Osteoblast (primary cell): ENCODE measurements around the gene COL5A3. TPM values are rescaled to one million over a fixed set of nuclear protein-coding genes. Genes with fewer than 3 reads are reported as not detected.
A peak's percentile ranks its signal among the peaks of the same experiment; 100 is the strongest.

Experiments
- DNase-seq: peaks from one replicate; pipeline ENCODE4 v3.0.0; 2011; ENCODE audit warnings: low spot score, mixed read lengths; ENCODE audit not compliant: insufficient read length; ENCODE audit errors: missing footprints
- H2AFZ ChIP-seq: 2 replicates; pipeline ENCODE4 v1.6.0; 2011; ENCODE audit warnings: mild to moderate bottlenecking, low read length
- H3K27ac ChIP-seq: 2 replicates; pipeline ENCODE4 v1.5.1; 2011; ENCODE audit warnings: mild to moderate bottlenecking, low read depth, low read length, moderate library complexity
- H3K27me3 ChIP-seq: 2 replicates; pipeline ENCODE4 v1.6.0; 2012; ENCODE audit warnings: mild to moderate bottlenecking, control low read depth, inconsistent platforms, low read length, moderate library complexity; ENCODE audit not compliant: insufficient read depth
- H3K36me3 ChIP-seq: 2 replicates; pipeline ENCODE4 v1.5.1; 2011; ENCODE audit warnings: mild to moderate bottlenecking, low read length, control low read depth, moderate library complexity; ENCODE audit not compliant: insufficient read depth
- H3K4me1 ChIP-seq: 2 replicates; pipeline ENCODE4 v1.5.1; 2011; ENCODE audit warnings: mild to moderate bottlenecking, low read length, control low read depth, moderate library complexity; ENCODE audit not compliant: insufficient read depth
- H3K4me2 ChIP-seq: 2 replicates; pipeline ENCODE4 v1.6.0; 2011; ENCODE audit warnings: mild to moderate bottlenecking, low read length; ENCODE audit not compliant: insufficient read depth
- H3K4me3 ChIP-seq: fragments of 200-600 bp; sonication (generic); 3 replicates; pipeline ENCODE4 v1.5.1; 2012; ENCODE audit warnings: mild to moderate bottlenecking, low read length, inconsistent platforms; ENCODE audit not compliant: insufficient read depth
- H3K79me2 ChIP-seq: 2 replicates; pipeline ENCODE4 v1.6.0; 2012; ENCODE audit warnings: mild to moderate bottlenecking, low read length, control low read depth, inconsistent platforms; ENCODE audit not compliant: insufficient read depth
- H3K9me3 ChIP-seq: 2 replicates; pipeline ENCODE4 v1.5.1; 2011; ENCODE audit warnings: low read depth, low read length, control low read depth
- H4K20me1 ChIP-seq: 2 replicates; pipeline ENCODE4 v1.6.0; 2012; ENCODE audit warnings: mild to moderate bottlenecking, low read length, control low read depth; ENCODE audit not compliant: insufficient read depth
- total RNA-seq: library from RNA; depleted of rRNA; stranded (reverse); fragments of >200 nt; gene quantifications from 2 replicates; pipeline ENCODE4 v1.2.3, GENCODE V29; 2012
- TF ChIP-seq, protein P1 (sequence below): IDR thresholded peaks from 2 replicates; pipeline ENCODE4 v1.5.1; 2011; ENCODE audit warnings: mild to moderate bottlenecking, low read depth, low read length, moderate library complexity; ENCODE audit errors: extremely low read depth

COL5A3 gene
- 9.1 and 14.8 TPM in 2 replicates for total RNA-seq

GRCh38 chr19:10010247-10010691 lies at the start of gene COL5A3:
Gene COL5A3 (minus strand): TSS chr19:10010504. CDS start chr19:10010385, 119 bp downstream.
- Histone ChIP-seq H3K27ac (peak within 1 kb of the TSS; percentile 71), H3K27me3 (peaks cover 25% of the 10 kb centered on the region), H3K4me3 (peak within 1 kb of the TSS; percentile 66), H3K9me3 (no peaks in the 10 kb centered on the region), H2AFZ (no peak within 1 kb of the TSS), H3K36me3 (no peaks in the 10 kb centered on the region), H3K4me2 (peak within 1 kb of the TSS; percentile 84), H3K4me1 (peaks cover 31% of the 10 kb centered on the region), H4K20me1 (no peaks in the 10 kb centered on the region), H3K79me2 (no peaks in the 10 kb centered on the region)
- peak; percentile 94 for DNase-seq
- TF ChIP-seq, protein P1, sequence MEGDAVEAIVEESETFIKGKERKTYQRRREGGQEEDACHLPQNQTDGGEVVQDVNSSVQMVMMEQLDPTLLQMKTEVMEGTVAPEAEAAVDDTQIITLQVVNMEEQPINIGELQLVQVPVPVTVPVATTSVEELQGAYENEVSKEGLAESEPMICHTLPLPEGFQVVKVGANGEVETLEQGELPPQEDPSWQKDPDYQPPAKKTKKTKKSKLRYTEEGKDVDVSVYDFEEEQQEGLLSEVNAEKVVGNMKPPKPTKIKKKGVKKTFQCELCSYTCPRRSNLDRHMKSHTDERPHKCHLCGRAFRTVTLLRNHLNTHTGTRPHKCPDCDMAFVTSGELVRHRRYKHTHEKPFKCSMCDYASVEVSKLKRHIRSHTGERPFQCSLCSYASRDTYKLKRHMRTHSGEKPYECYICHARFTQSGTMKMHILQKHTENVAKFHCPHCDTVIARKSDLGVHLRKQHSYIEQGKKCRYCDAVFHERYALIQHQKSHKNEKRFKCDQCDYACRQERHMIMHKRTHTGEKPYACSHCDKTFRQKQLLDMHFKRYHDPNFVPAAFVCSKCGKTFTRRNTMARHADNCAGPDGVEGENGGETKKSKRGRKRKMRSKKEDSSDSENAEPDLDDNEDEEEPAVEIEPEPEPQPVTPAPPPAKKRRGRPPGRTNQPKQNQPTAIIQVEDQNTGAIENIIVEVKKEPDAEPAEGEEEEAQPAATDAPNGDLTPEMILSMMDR, result no peak

DNA sequence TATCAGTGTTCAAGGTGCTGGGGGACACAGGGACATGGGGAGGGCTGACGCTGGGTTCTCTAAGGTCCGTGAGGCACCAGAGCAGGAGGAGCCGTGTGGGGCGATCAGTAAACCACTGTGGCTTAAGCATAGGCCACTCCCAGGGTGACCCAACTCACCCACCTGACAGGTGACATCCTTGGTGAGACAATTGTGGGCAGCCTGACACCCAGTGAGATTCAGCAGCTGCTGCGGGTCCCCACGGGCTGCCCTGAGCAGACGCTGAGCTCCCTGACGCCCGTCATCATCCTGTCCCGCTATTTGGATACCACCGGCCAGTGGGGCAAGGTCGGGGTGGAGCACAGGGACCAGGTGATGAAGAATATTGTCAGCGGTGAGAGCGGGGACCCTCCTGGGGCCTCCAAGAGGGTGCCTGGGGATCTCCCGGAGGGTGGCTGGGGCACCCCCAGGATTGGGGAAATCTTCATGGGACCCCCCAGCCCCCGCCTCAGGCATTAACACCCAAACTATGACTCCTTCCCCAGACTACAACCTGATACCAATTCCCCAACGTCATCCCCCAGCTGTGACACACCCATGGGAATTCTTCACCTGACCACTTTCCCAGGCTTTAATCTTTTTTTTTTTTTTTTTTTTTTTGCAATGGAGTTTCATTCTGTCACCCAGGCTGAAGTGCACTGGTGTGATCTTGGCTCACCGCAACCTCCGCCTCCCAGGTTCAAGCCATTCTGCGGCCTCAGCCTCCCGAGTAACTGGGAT lies 42.5 kb upstream of the COL5A3 start:
- H3K27ac ChIP-seq, result no peak overlapping the region
- H2AFZ ChIP-seq, result no peak overlapping the region
- H3K4me3 ChIP-seq, result no peak overlapping the region
- H4K20me1 ChIP-seq, result no peaks in the 10 kb centered on the region
- no peaks in the 10 kb centered on the region for H3K27me3 ChIP-seq
- H3K9me3 ChIP-seq, result no peaks in the 10 kb centered on the region
- no peaks in the 10 kb centered on the region for H3K79me2 ChIP-seq
- no peak overlapping the region for H3K4me2 ChIP-seq
- TF ChIP-seq, protein P1, result no peak
- H3K4me1 ChIP-seq, result no peaks in the 10 kb centered on the region
- no peaks in the 10 kb centered on the region for H3K36me3 ChIP-seq
- DNase-seq, result no peak

DNA sequence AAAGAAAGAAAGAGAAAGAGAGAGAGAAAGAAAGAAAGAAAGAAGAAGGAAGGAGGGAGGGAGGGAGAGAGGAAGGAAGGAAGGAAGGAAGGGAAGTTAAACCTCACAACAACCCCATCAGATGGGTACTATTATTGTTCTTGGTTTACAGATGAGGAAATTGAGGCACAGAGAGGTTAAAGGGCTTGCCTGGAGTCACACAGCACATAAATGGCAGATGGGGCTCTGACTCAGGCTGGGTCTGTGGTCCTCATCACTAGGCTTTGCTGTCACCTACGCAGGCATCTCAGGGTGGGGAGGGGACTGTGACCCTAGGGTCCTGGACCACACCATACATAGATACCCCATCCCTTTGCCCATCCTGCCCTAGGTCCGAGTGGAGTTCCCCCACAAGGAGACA lies 39.3 kb upstream of the COL5A3 start:
- Histone ChIP-seq H3K4me3 (no peak overlapping the region), H2AFZ (no peak overlapping the region), H3K4me1 (no peaks in the 10 kb centered on the region), H3K4me2 (no peak overlapping the region), H3K27ac (no peak overlapping the region), H3K9me3 (peaks cover 3% of the 10 kb centered on the region), H4K20me1 (no peaks in the 10 kb centered on the region), H3K36me3 (no peaks in the 10 kb centered on the region), H3K27me3 (no peaks in the 10 kb centered on the region), H3K79me2 (no peaks in the 10 kb centered on the region)
- DNase-seq, result no peak
- TF ChIP-seq, protein P1, result no peak

DNA sequence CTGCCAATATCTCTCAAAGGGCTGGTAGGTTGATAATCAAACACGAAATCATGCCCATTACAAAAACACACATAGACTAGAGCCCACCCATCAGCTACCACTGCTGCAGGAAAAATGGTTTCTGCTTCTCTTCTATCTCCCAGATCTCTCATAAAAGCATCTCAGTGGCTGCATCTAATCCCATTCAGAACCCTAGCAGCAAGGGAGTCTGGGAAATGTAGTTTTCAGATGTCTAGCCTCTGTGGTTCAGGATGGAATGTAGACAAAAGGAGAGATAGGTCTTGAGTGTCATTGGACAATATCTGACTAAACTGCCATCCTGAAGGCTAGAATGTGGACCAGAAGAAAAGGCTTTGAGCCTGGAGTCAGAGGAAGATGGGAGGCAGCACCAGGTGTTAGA lies 35.1 kb upstream of the COL5A3 start:
- DNase-seq, result no peak
- no peaks in the 10 kb centered on the region for H3K27me3 ChIP-seq
- H4K20me1 ChIP-seq, result no peaks in the 10 kb centered on the region
- H3K27ac ChIP-seq, result no peak overlapping the region
- no peaks in the 10 kb centered on the region for H3K4me1 ChIP-seq
- H3K9me3 ChIP-seq, result peaks cover 21% of the 10 kb centered on the region
- no peak overlapping the region for H2AFZ ChIP-seq
- H3K4me3 ChIP-seq, result no peak overlapping the region
- H3K79me2 ChIP-seq, result no peaks in the 10 kb centered on the region
- H3K4me2 ChIP-seq, result no peak overlapping the region
- TF ChIP-seq, protein P1, result no peak
- no peaks in the 10 kb centered on the region for H3K36me3 ChIP-seq
